ENCODE results near the gene ANO2. TPM values are rescaled to one million over a fixed set of nuclear protein-coding genes. Genes with fewer than 3 reads are reported as not detected.

Gene ANO2
- polyA plus RNA-seq, 1 donor from 2014 or later: 1.8 TPM

GRCh38 chr12:5846950-5847349, 98.1 kb downstream of the ANO2 start:
- Histone ChIP-seq H3K79me2 (replicated peaks; ENCODE audit: insufficient read depth, low read length) (no peaks in the 10 kb centered on the region), H3K9me2 (ENCODE audit: insufficient read depth, low read length) (no peaks in the 10 kb centered on the region), H3K27me3 (ENCODE audit: insufficient read depth, low read depth, low read length) (no peaks in the 10 kb centered on the region), H3K4me2 (ENCODE audit: low read length) (no peak overlapping the region), H3F3A (ENCODE audit: insufficient read depth, low read length, poor library complexity, severe bottlenecking) (no peaks in the 10 kb centered on the region), H3K36me3 (ENCODE audit: insufficient read depth, low read length) (no peaks in the 10 kb centered on the region), H3K9me3 (ENCODE audit: low read length) (no peaks in the 10 kb centered on the region), H4K20me1 (ENCODE audit: insufficient read depth) (no peaks in the 10 kb centered on the region), H2AFZ (ENCODE audit: low read depth, low read length) (no peak overlapping the region), H3K4me3 (ENCODE audit: low read length) (no peak overlapping the region), H3K27ac (ENCODE audit: low read length) (no peak overlapping the region), H3K9ac (ENCODE audit: low read length) (no peak overlapping the region)
- no peak for TF ChIP-seq EP300 (conservative IDR thresholded peaks at IDR 0.05; ENCODE audit: poor library complexity, severe bottlenecking)

- no peaks in the 10 kb centered on the region for H3K9me3 ChIP-seq (ENCODE audit: low read length)
- no peaks in the 10 kb centered on the region for H3K27me3 ChIP-seq (ENCODE audit: insufficient read depth, low read depth, low read length)
- no peaks in the 10 kb centered on the region for H3K36me3 ChIP-seq (ENCODE audit: insufficient read depth, low read length)
- TF ChIP-seq MXI1 (conservative IDR thresholded peaks at IDR 0.05; ENCODE audit: poor library complexity, severe bottlenecking): no peak
- no peak for TF ChIP-seq REST (IDR thresholded peaks at IDR 0.05; ENCODE audit: borderline replicate concordance)
- no peak for TF ChIP-seq SMC3 (conservative IDR thresholded peaks at IDR 0.05; ENCODE audit: poor library complexity)
- no peak for TF ChIP-seq EZH2 (IDR thresholded peaks at IDR 0.05; ENCODE audit: borderline replicate concordance, insufficient read depth, low read length, poor library complexity, severe bottlenecking)
- TF ChIP-seq CTCF (IDR thresholded peaks at IDR 0.05; ENCODE audit: poor library complexity, severe bottlenecking): no peak
- no peak for TF ChIP-seq TAF1 (IDR thresholded peaks at IDR 0.05; ENCODE audit: low read depth)
- no peak for TF ChIP-seq POLR2AphosphoS5 (IDR thresholded peaks at IDR 0.05)
- TF ChIP-seq EP300 (conservative IDR thresholded peaks at IDR 0.05; ENCODE audit: poor library complexity, severe bottlenecking): no peak
- TF ChIP-seq RAD21 (conservative IDR thresholded peaks at IDR 0.05): no peak
- H3K9me2 ChIP-seq (ENCODE audit: insufficient read depth, low read length): no peaks in the 10 kb centered on the region
- no peak overlapping the region for H3K27ac ChIP-seq (ENCODE audit: low read length)
- no peak overlapping the region for H3K4me2 ChIP-seq (ENCODE audit: low read length)
- no peak overlapping the region for H3K9ac ChIP-seq (ENCODE audit: low read length)
- no peak overlapping the region for H2AFZ ChIP-seq (ENCODE audit: low read depth, low read length)
- no peaks in the 10 kb centered on the region for H3F3A ChIP-seq (ENCODE audit: insufficient read depth, low read length, poor library complexity, severe bottlenecking)
- H3K4me3 ChIP-seq (ENCODE audit: low read length): no peak overlapping the region
- no peaks in the 10 kb centered on the region for H4K20me1 ChIP-seq (ENCODE audit: insufficient read depth)
- no peaks in the 10 kb centered on the region for H3K79me2 ChIP-seq (replicated peaks; ENCODE audit: insufficient read depth, low read length)
These were observed 104.1 kb downstream of the ANO2 start for GRCh38 chr12:5840944-5841343.

GRCh38 chr12:5830111-5830510, 114.9 kb downstream of the ANO2 start:
- Histone ChIP-seq H3F3A (ENCODE audit: insufficient read depth, low read length, poor library complexity, severe bottlenecking) (no peaks in the 10 kb centered on the region), H3K4me3 (ENCODE audit: low read length) (no peak overlapping the region), H3K9ac (ENCODE audit: low read length) (no peak overlapping the region), H3K79me2 (replicated peaks; ENCODE audit: insufficient read depth, low read length) (no peaks in the 10 kb centered on the region), H3K27me3 (ENCODE audit: insufficient read depth, low read depth, low read length) (no peaks in the 10 kb centered on the region), H3K27ac (ENCODE audit: low read length) (no peak overlapping the region), H3K4me2 (ENCODE audit: low read length) (no peak overlapping the region), H2AFZ (ENCODE audit: low read depth, low read length) (no peak overlapping the region), H3K9me2 (ENCODE audit: insufficient read depth, low read length) (no peaks in the 10 kb centered on the region), H3K9me3 (ENCODE audit: low read length) (no peaks in the 10 kb centered on the region), H4K20me1 (ENCODE audit: insufficient read depth) (no peaks in the 10 kb centered on the region), H3K36me3 (ENCODE audit: insufficient read depth, low read length) (no peaks in the 10 kb centered on the region)
- no peak for TF ChIP-seq EZH2 (IDR thresholded peaks at IDR 0.05; ENCODE audit: borderline replicate concordance, insufficient read depth, low read length, poor library complexity, severe bottlenecking)
- no peak for TF ChIP-seq POLR2AphosphoS5 (IDR thresholded peaks at IDR 0.05)
- no peak for TF ChIP-seq REST (IDR thresholded peaks at IDR 0.05; ENCODE audit: borderline replicate concordance)
- TF ChIP-seq RAD21 (conservative IDR thresholded peaks at IDR 0.05): no peak

All from neural cell (in vitro differentiated cells).